HepG2 (cell line): Measurements from ENCODE around the gene ANKRD11. TPM values are rescaled to one million over a fixed set of nuclear protein-coding genes. Genes with fewer than 3 reads are reported as not detected.
A peak's percentile ranks its signal among the peaks of the same experiment; 100 is the strongest.

Source experiments
- ATAD3A ChIP-seq: sonication (generic); formaldehyde crosslinking; IDR thresholded peaks from 2 replicates; pipeline ENCODE4 v1.4.0; 2020; ENCODE audit warnings: missing genetic modification reagents
- ATF7-NPFF ChIP-seq: sonication (generic); formaldehyde crosslinking; IDR thresholded peaks from 2 replicates; pipeline ENCODE4 v1.8.1; 2023; ENCODE audit warnings: mild to moderate bottlenecking, low read depth, missing genetic modification reagents, moderate library complexity
- DNMT1 ChIP-seq: sonication (generic); formaldehyde crosslinking; IDR thresholded peaks from 2 replicates; pipeline ENCODE4 v1.5.1; 2020; ENCODE audit warnings: mild to moderate bottlenecking, missing genetic modification reagents
- GFI1 ChIP-seq: sonication (generic); formaldehyde crosslinking; IDR thresholded peaks from 2 replicates; pipeline ENCODE4 v1.5.0; 2020; ENCODE audit warnings: missing genetic modification reagents, mild to moderate bottlenecking, borderline replicate concordance
- HOXA3 ChIP-seq: sonication (generic); formaldehyde crosslinking; IDR thresholded peaks from 2 replicates; pipeline ENCODE4 v1.5.0; 2020; ENCODE audit warnings: missing genetic modification reagents
- MBD4 ChIP-seq: IDR thresholded peaks from 2 replicates; pipeline ENCODE4 v1.6.1; 2012; ENCODE audit warnings: low read length, inconsistent platforms, borderline replicate concordance
- NFE2L2 ChIP-seq: fragments of 150-350 bp; IDR thresholded peaks from 2 replicates; pipeline ENCODE4 v1.6.1; 2014; ENCODE audit warnings: low read length
- NPAS2 ChIP-seq: sonication (generic); formaldehyde crosslinking; IDR thresholded peaks from 2 replicates; pipeline ENCODE4 v1.8.0; 2022; ENCODE audit warnings: mild to moderate bottlenecking, missing genetic modification reagents, borderline replicate concordance
- NR3C1 ChIP-seq: sonication (generic); formaldehyde crosslinking; IDR thresholded peaks from 2 replicates; pipeline ENCODE4 v1.4.0; 2020; ENCODE audit warnings: missing genetic modification reagents
- PAX8 ChIP-seq: sonication (generic); formaldehyde crosslinking; IDR thresholded peaks from 2 replicates; pipeline ENCODE4 v1.8.0; 2022; ENCODE audit warnings: mild to moderate bottlenecking, missing genetic modification reagents, borderline replicate concordance
- POGZ ChIP-seq: sonication (generic); formaldehyde crosslinking; IDR thresholded peaks from 2 replicates; pipeline ENCODE4 v1.4.0; 2020; ENCODE audit warnings: mild to moderate bottlenecking, missing genetic modification reagents
- SNAPC2 ChIP-seq: sonication (generic); formaldehyde crosslinking; IDR thresholded peaks from 2 replicates; pipeline ENCODE4 v1.8.1; 2022; ENCODE audit warnings: mild to moderate bottlenecking, missing genetic modification reagents
- SRF ChIP-seq: IDR thresholded peaks from 2 replicates; pipeline ENCODE4 v1.6.1; 2011; ENCODE audit warnings: mild to moderate bottlenecking, low read depth, low read length, moderate library complexity
- SRSF4 ChIP-seq: fragments of 200-400 bp; formaldehyde crosslinking; IDR thresholded peaks from one replicate; pipeline ENCODE4 v1.6.1; 2018; ENCODE audit warnings: mild to moderate bottlenecking, low read depth, low read length, moderate library complexity; ENCODE audit not compliant: poor library complexity, severe bottlenecking
- TEAD3 ChIP-seq: optimal IDR thresholded peaks from 2 replicates; pipeline ENCODE3; 2016; ENCODE audit warnings: borderline replicate concordance
- ZNF101 ChIP-seq: sonication (generic); formaldehyde crosslinking; IDR thresholded peaks from 2 replicates; pipeline ENCODE4 v1.4.0; 2020; ENCODE audit warnings: mild to moderate bottlenecking, low read depth, missing genetic modification reagents, borderline replicate concordance
- ZNF652 ChIP-seq: IDR thresholded peaks from 2 replicates; pipeline ENCODE4 v1.6.1; 2016; ENCODE audit warnings: low read depth, borderline replicate concordance
- ZNF768 ChIP-seq: sonication (generic); formaldehyde crosslinking; IDR thresholded peaks from 2 replicates; pipeline ENCODE4 v1.4.0; 2020; ENCODE audit warnings: missing genetic modification reagents
- ZNF879 ChIP-seq: sonication (generic); formaldehyde crosslinking; IDR thresholded peaks from 2 replicates; pipeline ENCODE4 v1.8.1; 2023; ENCODE audit warnings: missing genetic modification reagents
- polyA plus RNA-seq, 8 experiments: library from polyadenylated mRNA; depleted of rRNA in 3 of 8; stranded (reverse) in 7 of 8; unstranded in 1 of 8; fragments of >200 nt; fragmentation: Illumina TruSeq in 4 of 8; extraction: Trizol in 4 of 8; gene quantifications; 2 replicates each; pipeline versions ENCODE4 v1.2.1 to v1.2.3, GENCODE V29; 2011 to 2016; ENCODE audit warnings: low read depth in 4 of 8, missing spikeins in 1 of 8, mixed read lengths in 1 of 8; ENCODE audit not compliant: insufficient read depth in 1 of 8
- total RNA-seq, 5 experiments: library from RNA; depleted of rRNA; stranded (reverse); fragments of >200 nt; fragmentation: Illumina TruSeq; extraction: Trizol; gene quantifications; 2 replicates each; pipeline ENCODE4 v1.2.3, GENCODE V29; 2016; ENCODE audit warnings: low read depth in 1 of 5
- TF ChIP-seq, protein P1 (sequence below): sonication (generic); formaldehyde crosslinking; IDR thresholded peaks from 2 replicates; pipeline ENCODE4 v1.8.1; 2022; ENCODE audit warnings: low read depth, mild to moderate bottlenecking, missing genetic modification reagents
- TF ChIP-seq, protein P2 (sequence below): IDR thresholded peaks from 2 replicates; pipeline ENCODE4 v1.6.1; 2016; ENCODE audit warnings: low read depth, borderline replicate concordance
- TF ChIP-seq, protein P3 (sequence below): sonication (generic); formaldehyde crosslinking; IDR thresholded peaks from 2 replicates; pipeline ENCODE4 v1.5.0; 2020; ENCODE audit warnings: mild to moderate bottlenecking, low read depth, missing genetic modification reagents, borderline replicate concordance
- TF ChIP-seq, protein P4 (sequence below): sonication (generic); formaldehyde crosslinking; IDR thresholded peaks from 2 replicates; pipeline ENCODE4 v1.5.0; 2020; ENCODE audit warnings: mild to moderate bottlenecking, missing genetic modification reagents, borderline replicate concordance
- TF ChIP-seq, protein P5 (sequence below): sonication (generic); formaldehyde crosslinking; IDR thresholded peaks from 2 replicates; pipeline ENCODE4 v1.8.1; 2023; ENCODE audit warnings: mild to moderate bottlenecking, missing genetic modification reagents

Gene ANKRD11
- total and polyA plus RNA-seq, 2 of the 13 experiments (the other 11 are each of a cell fraction or from before 2014, with no cell fraction given), result 21.4 to 38.4 TPM

DNA sequence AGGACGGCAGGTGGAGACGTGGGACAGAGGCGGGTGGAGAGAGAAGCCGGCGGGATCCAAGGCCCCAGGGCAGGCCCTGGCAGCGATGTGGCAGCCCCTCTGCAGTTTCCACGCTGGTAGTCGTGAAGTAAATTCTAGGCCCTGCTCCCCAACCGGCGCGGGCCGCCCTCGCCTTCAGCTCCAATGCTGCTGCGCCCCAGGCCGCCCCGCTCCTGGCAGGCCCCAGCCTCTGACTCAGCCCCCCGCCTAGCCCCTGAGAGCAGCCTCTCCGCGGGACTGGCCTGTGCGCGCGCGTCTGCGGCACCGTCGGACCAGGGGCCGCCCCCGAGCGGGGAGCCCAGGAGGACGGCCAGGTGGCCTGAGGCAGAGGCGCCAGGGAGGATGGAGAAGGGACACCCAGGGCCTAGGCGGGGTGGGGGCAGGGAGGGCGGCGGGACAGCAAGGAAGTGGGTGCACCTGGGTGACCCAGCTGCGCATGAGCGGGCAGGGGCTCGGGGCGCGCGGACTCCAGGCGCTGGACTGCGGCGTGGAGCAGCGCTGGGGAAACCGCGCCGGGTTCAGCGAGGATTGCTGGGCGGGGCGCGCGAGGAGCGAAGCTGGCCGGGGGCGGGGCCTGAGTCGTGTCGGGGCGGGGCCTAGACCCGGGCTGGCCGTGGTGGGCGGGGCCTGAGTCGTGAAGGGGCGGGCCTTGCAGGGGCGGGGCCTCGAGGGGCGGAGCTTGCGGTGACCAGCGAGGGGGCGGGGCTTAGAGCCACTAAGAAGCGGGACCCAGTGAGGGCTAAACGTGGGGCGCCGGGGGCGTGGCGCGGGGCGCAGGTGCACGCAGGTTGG lies 243.2 kb downstream of the ANKRD11 start (continued):
- TF ChIP-seq NPAS2 (CRISPR knock-in tag), result no peak
- TF ChIP-seq, protein P1, sequence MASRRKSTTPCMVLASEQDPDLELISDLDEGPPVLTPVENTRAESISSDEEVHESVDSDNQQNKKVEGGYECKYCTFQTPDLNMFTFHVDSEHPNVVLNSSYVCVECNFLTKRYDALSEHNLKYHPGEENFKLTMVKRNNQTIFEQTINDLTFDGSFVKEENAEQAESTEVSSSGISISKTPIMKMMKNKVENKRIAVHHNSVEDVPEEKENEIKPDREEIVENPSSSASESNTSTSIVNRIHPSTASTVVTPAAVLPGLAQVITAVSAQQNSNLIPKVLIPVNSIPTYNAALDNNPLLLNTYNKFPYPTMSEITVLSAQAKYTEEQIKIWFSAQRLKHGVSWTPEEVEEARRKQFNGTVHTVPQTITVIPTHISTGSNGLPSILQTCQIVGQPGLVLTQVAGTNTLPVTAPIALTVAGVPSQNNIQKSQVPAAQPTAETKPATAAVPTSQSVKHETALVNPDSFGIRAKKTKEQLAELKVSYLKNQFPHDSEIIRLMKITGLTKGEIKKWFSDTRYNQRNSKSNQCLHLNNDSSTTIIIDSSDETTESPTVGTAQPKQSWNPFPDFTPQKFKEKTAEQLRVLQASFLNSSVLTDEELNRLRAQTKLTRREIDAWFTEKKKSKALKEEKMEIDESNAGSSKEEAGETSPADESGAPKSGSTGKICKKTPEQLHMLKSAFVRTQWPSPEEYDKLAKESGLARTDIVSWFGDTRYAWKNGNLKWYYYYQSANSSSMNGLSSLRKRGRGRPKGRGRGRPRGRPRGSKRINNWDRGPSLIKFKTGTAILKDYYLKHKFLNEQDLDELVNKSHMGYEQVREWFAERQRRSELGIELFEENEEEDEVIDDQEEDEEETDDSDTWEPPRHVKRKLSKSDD (CRISPR knock-in tag), result no peak
- no peak for TF ChIP-seq SRSF4
- peak; percentile 50; the same call in 1 of the 2 replicates for TF ChIP-seq HOXA3 (CRISPR knock-in tag)
- peak; percentile 77; the same call in 1 of the 2 replicates for TF ChIP-seq GFI1 (CRISPR knock-in tag)
- TF ChIP-seq DNMT1 (CRISPR knock-in tag), result 0 out of 2 replicates have a peak, but pooled peaks have one; percentile 64
- TF ChIP-seq SRF, result no peak
- no peak; the same call in 1 of the 2 replicates for TF ChIP-seq ZNF879 (CRISPR knock-in tag)
- TF ChIP-seq, protein P2, sequence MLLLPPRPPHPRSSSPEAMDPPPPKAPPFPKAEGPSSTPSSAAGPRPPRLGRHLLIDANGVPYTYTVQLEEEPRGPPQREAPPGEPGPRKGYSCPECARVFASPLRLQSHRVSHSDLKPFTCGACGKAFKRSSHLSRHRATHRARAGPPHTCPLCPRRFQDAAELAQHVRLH (CRISPR knock-in tag), result peak; percentile 57
- TF ChIP-seq NR3C1 (CRISPR knock-in tag), result no peak
- no peak for TF ChIP-seq TEAD3 (CRISPR knock-in tag)
- TF ChIP-seq ZNF652 (CRISPR knock-in tag), result no peak
- no peak for TF ChIP-seq NFE2L2
- TF ChIP-seq, protein P3, sequence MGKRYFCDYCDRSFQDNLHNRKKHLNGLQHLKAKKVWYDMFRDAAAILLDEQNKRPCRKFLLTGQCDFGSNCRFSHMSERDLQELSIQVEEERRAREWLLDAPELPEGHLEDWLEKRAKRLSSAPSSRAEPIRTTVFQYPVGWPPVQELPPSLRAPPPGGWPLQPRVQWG (CRISPR knock-in tag), result no peak
- no peak for TF ChIP-seq SNAPC2 (CRISPR knock-in tag)
- TF ChIP-seq PAX8 (CRISPR knock-in tag), result peak; percentile 73; the same call in 1 of the 2 replicates
- TF ChIP-seq MBD4, result no peak
- TF ChIP-seq ATF7-NPFF (CRISPR knock-in tag), result peak; percentile 81; the same call in 1 of the 2 replicates
- TF ChIP-seq, protein P4, sequence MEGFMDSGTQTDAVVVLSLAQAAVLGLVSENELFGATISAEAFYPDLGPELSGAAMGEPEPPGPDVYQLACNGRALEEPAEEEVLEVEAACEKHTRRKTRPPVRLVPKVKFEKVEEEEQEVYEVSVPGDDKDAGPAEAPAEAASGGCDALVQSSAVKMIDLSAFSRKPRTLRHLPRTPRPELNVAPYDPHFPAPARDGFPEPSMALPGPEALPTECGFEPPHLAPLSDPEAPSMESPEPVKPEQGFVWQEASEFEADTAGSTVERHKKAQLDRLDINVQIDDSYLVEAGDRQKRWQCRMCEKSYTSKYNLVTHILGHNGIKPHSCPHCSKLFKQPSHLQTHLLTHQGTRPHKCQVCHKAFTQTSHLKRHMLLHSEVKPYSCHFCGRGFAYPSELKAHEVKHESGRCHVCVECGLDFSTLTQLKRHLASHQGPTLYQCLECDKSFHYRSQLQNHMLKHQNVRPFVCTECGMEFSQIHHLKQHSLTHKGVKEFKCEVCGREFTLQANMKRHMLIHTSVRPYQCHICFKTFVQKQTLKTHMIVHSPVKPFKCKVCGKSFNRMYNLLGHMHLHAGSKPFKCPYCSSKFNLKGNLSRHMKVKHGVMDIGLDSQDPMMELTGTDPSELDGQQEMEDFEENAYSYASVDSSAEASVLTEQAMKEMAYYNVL (CRISPR knock-in tag), result peak; percentile 26; the same call in 1 of the 2 replicates
- no peak; the same call in 1 of the 2 replicates for TF ChIP-seq POGZ
- TF ChIP-seq ZNF101, result no peak
- peak; percentile 43; the same call in 1 of the 2 replicates for TF ChIP-seq ZNF768 (CRISPR knock-in tag)
- no peak for TF ChIP-seq ATAD3A (CRISPR knock-in tag)
- TF ChIP-seq, protein P5, sequence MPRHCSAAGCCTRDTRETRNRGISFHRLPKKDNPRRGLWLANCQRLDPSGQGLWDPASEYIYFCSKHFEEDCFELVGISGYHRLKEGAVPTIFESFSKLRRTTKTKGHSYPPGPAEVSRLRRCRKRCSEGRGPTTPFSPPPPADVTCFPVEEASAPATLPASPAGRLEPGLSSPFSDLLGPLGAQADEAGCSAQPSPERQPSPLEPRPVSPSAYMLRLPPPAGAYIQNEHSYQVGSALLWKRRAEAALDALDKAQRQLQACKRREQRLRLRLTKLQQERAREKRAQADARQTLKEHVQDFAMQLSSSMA (CRISPR knock-in tag), result no peak
